HK-2 (cell line): ENCODE results near the gene HOXD11.

Source experiments
- DNase-seq: peaks from one replicate; pipeline ENCODE4 v3.0.0-alpha.2; 2018; ENCODE audit not compliant: unreplicated experiment

The HOXD11 gene

GRCh38 chr2:176148751-176149421, 41.8 kb downstream of the HOXD11 start:
- DNase-seq = no peak

GRCh38 chr2:176149481-176149938, 42.4 kb downstream of the HOXD11 start:
- no peak for DNase-seq

GRCh38 chr2:176149939-176150583, 43.0 kb downstream of the HOXD11 start:
- no peak for DNase-seq

GRCh38 chr2:176150584-176151441, 43.7 kb downstream of the HOXD11 start:
- no peak for DNase-seq

- DNase-seq = peak; percentile 44
Measured at GRCh38 chr2:176151442-176152287, 44.6 kb downstream of the HOXD11 start, which contains the start of gene HOXD4. Gene HOXD4, plus strand, starts transcription at chr2:176151550. Its CDS starts 84 bp downstream, at chr2:176151634.

- peak; percentile 55 for DNase-seq
Measured at GRCh38 chr2:176152350-176153181, 45.5 kb downstream of the HOXD11 start.

GRCh38 chr2:176154576-176155252, 47.6 kb downstream of the HOXD11 start:
- DNase-seq = no peak

GRCh38 chr2:176155356-176156044, 48.4 kb downstream of the HOXD11 start:
- DNase-seq = no peak

- DNase-seq = no peak
Measured at GRCh38 chr2:176156301-176156806, 49.3 kb downstream of the HOXD11 start.

- no peak for DNase-seq
Measured at GRCh38 chr2:176156807-176157498, 49.9 kb downstream of the HOXD11 start, which contains the start of gene HOXD3. Gene HOXD3, plus strand, starts transcription at chr2:176157307. Its CDS starts 11,808 bp downstream, at chr2:176169115.

GRCh38 chr2:176157499-176158185, 50.6 kb downstream of the HOXD11 start:
- no peak for DNase-seq

- DNase-seq = no peak
Measured at GRCh38 chr2:176158186-176158591, 51.1 kb downstream of the HOXD11 start.

- DNase-seq = no peak
Measured at GRCh38 chr2:176158855-176159662, 52.0 kb downstream of the HOXD11 start.
